Esophagus squamous epithelium (tissue), 4 donors: ENCODE results near the gene AIF1.

Experiments used
- POLR2A ChIP-seq, 4 donors: fragments of 450-650 bp; IDR thresholded peaks; one replicate each; pipeline ENCODE4 v1.6.1; 2017; ENCODE audit warnings: antibody characterized with exemption in 4 of 4, mild to moderate bottlenecking in 4 of 4, moderate library complexity in 3 of 4
- TF ChIP-seq, protein P1 (sequence below), 6 experiments: fragments of 450-650 bp in 4 of 6; fragments of 200-600 bp in 2 of 6; sonication (generic) in 2 of 6; IDR thresholded peaks; one replicate each; pipeline ENCODE4 v1.5.1; 2016 to 2019; ENCODE audit warnings: antibody characterized with exemption in 6 of 6, mild to moderate bottlenecking in 4 of 6, moderate library complexity in 4 of 6

DNA sequence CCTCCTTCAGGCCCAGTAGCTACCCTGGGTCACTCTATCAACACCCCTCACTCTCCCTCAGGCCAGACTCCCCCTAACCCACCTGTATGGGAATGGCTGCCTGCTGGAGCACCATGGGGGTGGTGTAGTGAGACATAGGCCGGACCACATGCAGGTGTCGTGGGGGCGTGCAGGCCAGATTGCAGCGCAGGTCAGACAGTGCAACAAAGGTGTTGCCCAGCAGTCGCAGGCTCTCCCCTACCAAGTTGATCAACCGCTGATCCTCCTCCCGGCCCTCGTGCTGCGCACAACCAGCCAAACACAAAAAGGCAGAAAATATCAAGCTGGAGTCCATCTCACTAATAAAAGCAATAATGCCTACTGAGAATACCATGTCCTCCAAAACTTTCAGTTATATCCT lies 30.3 kb downstream of the AIF1 start:
- no peak for TF ChIP-seq POLR2A (IDR thresholded peaks at IDR 0.05)
- TF ChIP-seq, protein P1, sequence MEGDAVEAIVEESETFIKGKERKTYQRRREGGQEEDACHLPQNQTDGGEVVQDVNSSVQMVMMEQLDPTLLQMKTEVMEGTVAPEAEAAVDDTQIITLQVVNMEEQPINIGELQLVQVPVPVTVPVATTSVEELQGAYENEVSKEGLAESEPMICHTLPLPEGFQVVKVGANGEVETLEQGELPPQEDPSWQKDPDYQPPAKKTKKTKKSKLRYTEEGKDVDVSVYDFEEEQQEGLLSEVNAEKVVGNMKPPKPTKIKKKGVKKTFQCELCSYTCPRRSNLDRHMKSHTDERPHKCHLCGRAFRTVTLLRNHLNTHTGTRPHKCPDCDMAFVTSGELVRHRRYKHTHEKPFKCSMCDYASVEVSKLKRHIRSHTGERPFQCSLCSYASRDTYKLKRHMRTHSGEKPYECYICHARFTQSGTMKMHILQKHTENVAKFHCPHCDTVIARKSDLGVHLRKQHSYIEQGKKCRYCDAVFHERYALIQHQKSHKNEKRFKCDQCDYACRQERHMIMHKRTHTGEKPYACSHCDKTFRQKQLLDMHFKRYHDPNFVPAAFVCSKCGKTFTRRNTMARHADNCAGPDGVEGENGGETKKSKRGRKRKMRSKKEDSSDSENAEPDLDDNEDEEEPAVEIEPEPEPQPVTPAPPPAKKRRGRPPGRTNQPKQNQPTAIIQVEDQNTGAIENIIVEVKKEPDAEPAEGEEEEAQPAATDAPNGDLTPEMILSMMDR (IDR thresholded peaks at IDR 0.05): no peak
